NCI-H526 treated with DMSO at 0.1 percent for 48 hours (cell line): Measurements from ENCODE around the gene SSBP3.

Experiments
- DNase-seq: peaks from one replicate; lab custom pipeline; 2025; lab: John Stamatoyannopoulos, UW

The SSBP3 gene

DNA sequence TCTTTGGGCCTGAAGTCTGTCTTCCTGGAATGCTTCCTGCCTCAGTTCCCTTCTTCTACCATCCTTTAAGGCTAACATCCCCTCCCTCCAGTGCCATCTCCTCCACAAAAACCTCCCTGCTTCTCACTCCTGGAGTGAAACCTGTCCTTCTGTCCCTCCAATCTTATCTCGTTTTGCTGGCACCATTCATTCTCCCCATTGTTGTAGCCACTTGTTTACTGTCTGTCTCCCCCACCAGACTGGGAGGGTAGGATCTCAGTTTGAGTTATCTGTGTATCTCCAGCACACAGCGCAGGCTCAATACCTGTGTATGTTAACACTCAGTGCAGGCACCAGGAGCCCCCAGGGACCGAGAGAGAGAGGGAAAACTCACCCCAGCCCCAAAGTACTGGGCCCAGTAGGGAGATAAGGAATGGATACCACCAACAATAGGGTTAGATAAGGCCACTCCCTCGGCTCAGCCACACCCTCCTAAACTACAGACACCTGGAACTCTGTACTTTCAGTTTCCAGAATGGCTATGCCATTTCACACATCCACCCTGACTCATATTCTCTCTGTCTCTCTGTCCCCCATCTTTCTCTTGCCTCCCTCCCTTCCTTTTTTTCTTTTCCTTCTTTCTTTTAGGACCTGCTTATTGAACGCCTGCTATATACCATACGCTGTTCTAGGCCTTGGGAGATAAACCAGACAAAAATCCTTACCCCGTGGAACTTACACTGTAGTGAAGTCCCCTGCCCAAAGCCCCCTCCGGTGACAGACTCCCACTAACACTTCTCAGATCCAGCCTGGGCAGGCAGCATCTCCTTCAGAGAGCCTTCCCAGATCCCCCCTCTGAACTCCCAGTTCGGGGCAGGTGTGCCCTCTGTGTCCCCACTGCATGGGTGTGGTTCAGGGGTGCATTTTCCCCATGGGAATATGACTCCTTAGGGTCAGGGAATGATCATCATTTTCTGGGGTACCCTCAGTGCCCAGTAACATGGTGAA, 3.3 kb upstream of the SSBP3 start:
- DNase-seq: no peak

GRCh38 chr1:54408147-54409066, 2.2 kb upstream of the SSBP3 start:
- no peak for DNase-seq

GRCh38 chr1:54407404-54408146, 1.4 kb upstream of the SSBP3 start:
- peak; percentile 94 for DNase-seq

DNA sequence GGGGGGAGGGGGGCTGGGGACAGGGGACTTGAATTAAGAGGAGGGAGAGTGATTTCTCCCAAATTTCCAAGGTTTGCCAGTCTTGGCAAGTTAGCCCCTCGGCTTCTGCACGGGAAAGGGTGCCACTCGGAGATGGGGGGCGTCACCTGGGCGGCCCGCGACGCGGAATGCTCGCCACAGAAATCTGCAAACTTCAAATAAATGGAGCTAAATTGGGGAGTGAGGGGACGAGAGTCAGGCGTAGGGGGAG, 885 bp upstream of the SSBP3 start:
- DNase-seq: no peak

GRCh38 chr1:54405898-54406293, 298 bp downstream of the SSBP3 start:
- DNase-seq: no peak

DNA sequence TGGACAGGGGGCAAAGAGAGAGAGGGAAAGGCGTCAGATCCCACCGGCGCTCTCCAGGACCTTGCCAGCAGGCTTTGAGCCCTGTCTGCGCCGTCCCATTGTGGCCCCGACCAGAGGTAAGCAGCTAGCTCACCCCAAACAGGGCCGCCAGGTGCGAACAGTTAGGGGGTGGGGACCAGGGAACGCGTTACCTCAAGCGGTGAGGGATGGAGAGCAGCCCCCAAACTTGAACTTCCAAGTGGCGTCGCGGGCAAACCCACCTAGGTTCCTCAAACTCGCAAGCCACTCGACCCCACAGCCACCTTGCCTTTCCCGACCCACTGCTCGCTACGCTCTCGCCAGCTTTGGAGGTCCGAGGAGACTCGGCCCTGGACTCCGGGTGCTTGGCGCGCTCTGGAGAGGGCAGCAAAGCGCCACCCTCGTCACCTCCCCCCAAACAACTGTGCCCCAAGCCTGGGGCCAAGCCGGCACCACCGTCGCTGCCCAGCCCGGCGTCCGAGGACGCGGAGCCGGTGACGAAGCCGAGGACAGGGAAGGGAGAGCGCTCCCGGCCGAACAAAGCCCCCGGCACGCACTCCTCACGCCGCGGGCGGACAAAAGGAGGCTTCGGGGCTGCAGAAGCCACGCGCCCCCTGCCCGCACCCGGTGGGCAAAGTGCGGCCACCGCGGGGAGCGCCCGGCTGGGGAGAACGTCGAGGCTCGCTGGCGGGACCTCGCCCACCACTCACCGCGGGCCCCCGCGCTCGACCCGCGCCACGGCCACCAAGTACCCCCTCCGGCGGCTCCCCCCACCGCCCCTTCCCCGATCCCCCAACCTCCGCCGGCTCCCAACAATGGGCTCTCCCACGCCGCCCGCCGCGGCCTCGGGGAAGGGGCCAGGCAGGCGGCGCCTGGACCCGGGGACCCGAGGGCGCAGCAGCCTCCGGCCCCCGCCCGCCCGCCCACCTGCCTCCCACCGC, 976 bp downstream of the SSBP3 start:
- no peak for DNase-seq

DNA sequence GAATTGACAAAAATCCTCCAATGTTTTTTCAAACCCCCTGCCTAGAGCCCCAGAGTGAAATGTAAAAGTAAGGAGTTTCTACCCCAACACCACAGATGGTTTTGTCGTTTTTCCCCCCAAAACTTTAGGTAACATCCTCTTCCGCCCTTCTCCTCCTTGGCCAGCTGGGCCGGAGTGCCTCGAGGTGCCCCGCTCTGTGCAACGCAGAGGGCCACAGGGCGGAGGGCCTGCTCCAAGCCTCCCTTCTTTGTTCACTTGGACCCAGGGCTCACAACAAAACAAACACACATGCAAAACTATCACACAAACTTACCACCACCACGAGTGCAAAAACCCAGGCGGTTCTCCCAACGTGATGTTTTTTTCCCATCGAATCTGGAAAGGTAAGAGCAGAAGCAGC, 1.9 kb downstream of the SSBP3 start:
- DNase-seq: no peak

DNA sequence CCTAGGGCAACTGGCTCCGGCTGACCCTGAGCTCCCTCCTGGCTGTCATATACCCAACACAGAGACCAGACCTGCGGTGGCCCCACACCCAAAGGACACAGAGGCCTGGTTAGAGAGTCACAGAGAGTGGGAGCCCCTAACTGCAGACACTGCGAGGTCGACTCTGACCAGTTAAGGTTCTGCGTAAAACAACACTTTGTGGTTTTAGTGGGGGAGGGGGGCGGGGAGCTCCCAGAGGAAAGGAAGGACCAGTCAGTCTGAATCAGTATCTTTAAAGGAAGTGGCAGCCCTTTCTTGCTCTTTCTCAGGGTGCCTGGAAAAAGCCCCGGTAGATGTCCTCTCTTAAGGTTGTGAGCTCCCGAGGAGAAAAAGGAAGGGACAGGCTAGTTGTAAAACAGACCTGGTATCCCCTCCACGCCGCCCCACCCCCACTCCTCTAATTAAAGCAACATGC, 2.4 kb downstream of the SSBP3 start:
- no peak for DNase-seq

- no peak for DNase-seq
Observed at GRCh38 chr1:54403405-54403804, 2.8 kb downstream of the SSBP3 start.

DNA sequence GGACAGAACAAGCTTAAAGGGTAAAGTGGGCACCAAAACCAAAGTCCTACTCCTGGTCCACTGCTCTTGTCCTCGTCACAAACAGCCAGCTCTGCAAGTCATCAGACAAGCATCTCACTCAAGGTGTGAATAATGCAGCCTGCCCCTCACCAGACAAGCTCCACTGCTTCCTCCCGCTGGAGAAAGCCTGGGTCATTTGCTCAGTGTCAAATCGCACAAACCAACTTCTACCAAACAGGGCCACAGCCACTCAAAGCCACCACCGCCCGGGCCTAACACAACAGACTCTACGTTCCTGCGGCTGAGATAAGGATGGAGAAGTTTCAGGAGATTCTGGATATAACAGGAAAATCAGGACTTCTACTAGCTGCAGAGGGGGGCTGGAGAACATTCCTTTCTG, 3.3 kb downstream of the SSBP3 start:
- no peak for DNase-seq

GRCh38 chr1:54401799-54402198, 4.4 kb downstream of the SSBP3 start:
- DNase-seq: no peak

DNA sequence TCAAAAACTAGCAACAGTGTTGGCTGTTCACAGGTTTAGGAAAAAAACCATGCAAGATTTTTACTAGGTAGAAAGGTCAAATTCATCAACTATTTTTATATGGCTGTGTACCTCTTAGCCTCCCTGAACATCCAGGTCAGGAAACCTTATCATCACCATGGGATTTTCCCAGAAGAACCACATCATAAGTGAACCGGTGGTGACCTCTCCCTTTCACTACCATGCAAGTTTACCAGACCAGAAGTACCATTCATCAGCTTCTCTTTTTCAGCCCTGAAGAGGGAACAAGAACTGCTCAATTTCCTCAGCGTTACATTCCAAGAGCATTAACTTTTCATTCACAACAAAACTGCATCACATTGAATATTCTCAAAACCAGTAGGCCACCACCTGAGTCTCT, 5.9 kb downstream of the SSBP3 start:
- no peak for DNase-seq

DNA sequence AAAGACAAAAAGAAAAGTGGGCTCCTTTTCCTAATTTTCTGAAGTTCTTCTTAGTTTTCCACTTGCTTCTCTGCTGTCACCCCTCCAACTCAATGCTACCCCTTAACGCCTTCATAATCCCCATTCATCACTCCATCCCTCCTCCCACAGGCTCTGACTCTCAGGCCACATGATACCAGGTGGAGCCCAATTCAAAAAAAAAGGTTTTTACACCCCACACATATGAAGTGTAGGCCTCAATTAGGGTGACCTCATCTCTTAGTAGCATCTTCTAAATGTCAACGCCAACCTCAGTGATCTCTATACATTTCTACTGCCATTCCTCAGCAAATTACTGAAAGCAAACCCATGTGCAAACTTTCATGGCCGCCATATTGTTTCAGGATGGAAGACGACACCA, 6.4 kb downstream of the SSBP3 start:
- no peak for DNase-seq

GRCh38 chr1:54398963-54399528, 7.1 kb downstream of the SSBP3 start:
- no peak for DNase-seq

DNA sequence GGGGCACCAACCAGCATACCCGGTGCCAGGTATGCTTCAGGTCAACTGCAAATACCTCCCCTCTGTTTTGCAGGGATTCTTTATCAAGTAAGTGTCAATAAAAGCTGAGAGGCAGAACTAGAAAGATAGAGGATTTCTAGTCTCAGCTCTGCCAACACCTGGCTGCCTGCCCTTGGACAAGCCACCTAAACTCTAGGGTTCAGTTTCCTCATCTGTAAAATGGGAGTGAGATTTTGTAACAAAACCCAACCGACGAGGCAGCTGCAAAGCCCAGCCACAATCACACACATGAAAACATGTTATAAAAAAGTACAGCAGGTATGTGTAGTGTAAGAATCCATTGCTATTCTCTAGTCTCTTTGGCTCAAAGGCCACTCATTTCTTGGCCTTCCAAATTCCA, 8.2 kb downstream of the SSBP3 start:
- no peak for DNase-seq

GRCh38 chr1:54397090-54397591, 9.1 kb downstream of the SSBP3 start:
- DNase-seq: no peak

DNA sequence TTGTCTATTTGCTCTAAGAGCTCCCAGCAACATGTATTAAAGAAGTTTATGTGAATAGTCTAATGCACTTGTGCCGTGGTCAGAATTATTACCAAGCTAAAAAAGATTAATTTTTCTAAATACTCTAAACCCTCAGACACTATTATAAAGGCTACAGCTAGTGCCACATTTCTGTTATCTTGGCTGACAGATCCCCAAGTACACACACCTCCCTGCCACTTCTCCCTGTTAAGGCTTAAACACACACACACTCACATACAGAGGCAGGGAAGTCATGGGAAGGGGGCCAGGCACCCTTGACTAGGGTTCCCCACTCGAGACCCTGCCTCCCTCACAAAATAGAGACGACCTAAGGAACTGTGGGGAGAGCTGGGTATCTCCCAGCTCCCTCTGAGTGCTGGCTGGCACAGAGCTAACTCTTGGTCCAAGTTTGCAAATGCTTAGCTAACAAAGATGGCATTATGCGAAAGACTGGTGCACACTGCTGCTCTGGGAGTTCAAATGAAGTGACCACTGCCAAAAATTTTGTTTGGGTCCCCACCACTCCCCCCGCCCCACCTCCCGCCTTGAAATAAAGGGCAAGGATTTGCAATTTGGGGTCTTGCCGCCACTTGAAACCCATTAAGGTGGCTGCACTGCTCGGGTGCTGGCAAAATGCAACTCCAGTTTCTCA, 9.8 kb downstream of the SSBP3 start:
- no peak for DNase-seq

- DNase-seq: no peak
Observed at GRCh38 chr1:54395281-54395934, 10.8 kb downstream of the SSBP3 start.

- DNase-seq: no peak
Observed at GRCh38 chr1:54394104-54394503, 12.1 kb downstream of the SSBP3 start.

- no peak for DNase-seq
Observed at GRCh38 chr1:54392401-54392800, 13.8 kb downstream of the SSBP3 start.
